IPS-20b (cell line): Measurements from ENCODE around the gene PRKG1.

Source experiments
- H3K27ac ChIP-seq: one replicate; pipeline ENCODE4 v1.5.1; 2013; ENCODE audit warnings: low read length
- H3K27me3 ChIP-seq: 2 replicates; pipeline ENCODE4 v1.6.1; 2013; ENCODE audit warnings: mild to moderate bottlenecking, low read length, inconsistent platforms; ENCODE audit not compliant: insufficient read depth
- H3K36me3 ChIP-seq: 2 replicates; pipeline ENCODE4 v1.6.1; 2013; ENCODE audit warnings: low read depth, mild to moderate bottlenecking, inconsistent platforms, low read length, moderate library complexity; ENCODE audit not compliant: insufficient read depth
- H3K4me1 ChIP-seq: 2 replicates; pipeline ENCODE4 v1.6.1; 2013; ENCODE audit warnings: mild to moderate bottlenecking, control low read depth, inconsistent platforms, low read length, moderate library complexity; ENCODE audit not compliant: insufficient read depth
- H3K4me3 ChIP-seq: 2 replicates; pipeline ENCODE4 v1.5.1; 2013; ENCODE audit warnings: mild to moderate bottlenecking, low read length, inconsistent platforms
- H3K9ac ChIP-seq: 2 replicates; pipeline ENCODE4 v1.6.1; 2013; ENCODE audit warnings: low read depth, mild to moderate bottlenecking, inconsistent platforms, low read length, moderate library complexity
- H3K9me3 ChIP-seq: 2 replicates; pipeline ENCODE4 v1.6.1; 2013; ENCODE audit warnings: mild to moderate bottlenecking, low read depth, low read length, inconsistent platforms; ENCODE audit not compliant: insufficient read depth

PRKG1 gene

GRCh38 chr10:52300599-52301277 is 1226.5 kb downstream of the PRKG1 start:
- Histone ChIP-seq H3K36me3 (no peaks in the 10 kb centered on the region), H3K9ac (no peak overlapping the region), H3K27ac (no peak overlapping the region), H3K4me3 (no peak overlapping the region), H3K27me3 (no peaks in the 10 kb centered on the region), H3K4me1 (no peaks in the 10 kb centered on the region), H3K9me3 (no peaks in the 10 kb centered on the region)

- Histone ChIP-seq H3K27ac (no peak overlapping the region), H3K4me1 (peaks cover 2% of the 10 kb centered on the region; the same call in 1 of the 2 replicates), H3K36me3 (no peaks in the 10 kb centered on the region), H3K4me3 (peak overlapping the region; percentile 89), H3K27me3 (peaks cover 56% of the 10 kb centered on the region), H3K9me3 (no peaks in the 10 kb centered on the region), H3K9ac (peak overlapping the region; percentile 75; the same call in 1 of the 2 replicates)
These were observed 1234.2 kb downstream of the PRKG1 start for GRCh38 chr10:52308251-52309031.

DNA sequence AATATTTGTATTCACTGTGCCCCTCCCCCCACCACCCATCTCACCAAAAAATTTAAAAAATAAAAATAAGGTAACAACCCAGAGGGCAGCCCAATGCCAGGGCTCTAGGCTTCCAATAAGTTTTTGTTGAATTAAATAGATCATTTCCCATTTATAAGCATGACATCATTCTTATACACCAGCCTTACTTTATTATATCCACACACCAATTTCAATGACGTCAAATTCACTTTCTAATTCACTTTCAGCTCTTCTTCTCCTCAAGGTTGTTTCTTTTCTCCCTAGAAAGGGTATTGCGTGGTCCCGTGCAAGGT is 1238.6 kb downstream of the PRKG1 start:
- Histone ChIP-seq H3K36me3 (no peaks in the 10 kb centered on the region), H3K9ac (no peak overlapping the region), H3K4me3 (peak overlapping the region; percentile 73), H3K27me3 (peaks cover 96% of the 10 kb centered on the region), H3K27ac (no peak overlapping the region), H3K4me1 (peaks cover 5% of the 10 kb centered on the region; the same call in 1 of the 2 replicates), H3K9me3 (no peaks in the 10 kb centered on the region)

DNA sequence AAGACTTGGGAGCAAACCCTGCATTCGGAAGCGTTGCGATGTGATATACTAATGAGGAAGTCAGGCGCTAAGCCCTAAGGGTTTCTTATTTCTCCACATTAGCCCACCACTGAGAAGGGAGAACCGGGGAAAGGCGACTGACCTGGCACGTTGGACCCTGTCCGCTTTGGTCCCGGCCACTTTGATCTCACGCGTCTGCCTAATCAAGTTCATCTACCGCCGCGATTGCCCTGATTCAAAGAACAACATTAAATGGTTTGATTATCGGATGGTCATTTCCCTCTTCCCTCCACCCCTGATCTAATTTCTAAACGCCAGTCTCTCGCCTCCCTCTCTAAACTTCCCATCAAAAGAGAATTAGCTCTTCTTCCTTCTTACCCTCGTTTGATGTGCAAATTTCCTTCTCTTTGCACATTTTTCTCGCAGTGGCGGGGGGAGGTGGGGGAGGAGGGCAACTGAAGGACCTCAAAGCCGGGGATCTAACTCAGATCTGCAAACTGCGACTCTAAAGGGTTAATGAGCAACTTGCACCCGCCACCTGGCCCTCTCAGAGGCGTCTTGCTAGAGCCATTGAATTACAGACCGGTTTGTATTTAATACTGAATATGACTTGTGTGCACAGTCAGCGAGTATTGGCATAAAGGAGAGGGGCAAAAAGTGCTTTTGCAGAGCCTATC is 1239.1 kb downstream of the PRKG1 start:
- Histone ChIP-seq H3K4me1 (peaks cover 5% of the 10 kb centered on the region; the same call in 1 of the 2 replicates), H3K4me3 (peak overlapping the region; percentile 73), H3K27me3 (peaks cover 91% of the 10 kb centered on the region), H3K9me3 (no peaks in the 10 kb centered on the region), H3K9ac (peak overlapping the region; percentile 10; the same call in 1 of the 2 replicates), H3K27ac (no peak overlapping the region), H3K36me3 (no peaks in the 10 kb centered on the region)

- Histone ChIP-seq H3K9me3 (no peaks in the 10 kb centered on the region), H3K27me3 (peaks cover 83% of the 10 kb centered on the region), H3K4me1 (peaks cover 5% of the 10 kb centered on the region; the same call in 1 of the 2 replicates), H3K27ac (no peak within 1 kb of the TSS), H3K36me3 (no peaks in the 10 kb centered on the region), H3K4me3 (peak within 1 kb of the TSS; percentile 73), H3K9ac (peak within 1 kb of the TSS; percentile 35; the same call in 1 of the 2 replicates)
These were observed 1239.9 kb downstream of the PRKG1 start, which contains the start of gene DKK1 for GRCh38 chr10:52313933-52314821. Gene DKK1, plus strand, starts transcription at chr10:52314281. Its CDS starts 154 bp downstream, at chr10:52314435.

- Histone ChIP-seq H3K4me3 (peak overlapping the region; percentile 73), H3K27me3 (peaks cover 75% of the 10 kb centered on the region), H3K36me3 (no peaks in the 10 kb centered on the region), H3K9me3 (no peaks in the 10 kb centered on the region), H3K27ac (no peak overlapping the region), H3K9ac (peak overlapping the region; percentile 35; the same call in 1 of the 2 replicates), H3K4me1 (peaks cover 5% of the 10 kb centered on the region; the same call in 1 of the 2 replicates)
These were observed 1240.7 kb downstream of the PRKG1 start for GRCh38 chr10:52314822-52315552.

GRCh38 chr10:52316001-52316400 is 1241.7 kb downstream of the PRKG1 start:
- no peak overlapping the region for H3K4me3 ChIP-seq
- H3K36me3 ChIP-seq = no peaks in the 10 kb centered on the region
- no peak overlapping the region for H3K9ac ChIP-seq
- peaks cover 5% of the 10 kb centered on the region; the same call in 1 of the 2 replicates for H3K4me1 ChIP-seq
- peaks cover 65% of the 10 kb centered on the region for H3K27me3 ChIP-seq
- no peaks in the 10 kb centered on the region for H3K9me3 ChIP-seq
- H3K27ac ChIP-seq = no peak overlapping the region

DNA sequence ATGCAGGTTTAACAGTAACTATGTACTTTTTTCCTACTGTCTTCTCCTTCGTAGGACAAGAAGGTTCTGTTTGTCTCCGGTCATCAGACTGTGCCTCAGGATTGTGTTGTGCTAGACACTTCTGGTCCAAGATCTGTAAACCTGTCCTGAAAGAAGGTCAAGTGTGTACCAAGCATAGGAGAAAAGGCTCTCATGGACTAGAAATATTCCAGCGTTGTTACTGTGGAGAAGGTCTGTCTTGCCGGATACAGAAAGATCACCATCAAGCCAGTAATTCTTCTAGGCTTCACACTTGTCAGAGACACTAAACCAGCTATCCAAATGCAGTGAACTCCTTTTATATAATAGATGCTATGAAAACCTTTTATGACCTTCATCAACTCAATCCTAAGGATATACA is 1242.2 kb downstream of the PRKG1 start:
- H3K9me3 ChIP-seq = no peaks in the 10 kb centered on the region
- peaks cover 60% of the 10 kb centered on the region for H3K27me3 ChIP-seq
- H3K36me3 ChIP-seq = no peaks in the 10 kb centered on the region
- no peak overlapping the region for H3K4me3 ChIP-seq
- H3K9ac ChIP-seq = no peak overlapping the region
- H3K4me1 ChIP-seq = peaks cover 5% of the 10 kb centered on the region; the same call in 1 of the 2 replicates
- no peak overlapping the region for H3K27ac ChIP-seq

DNA sequence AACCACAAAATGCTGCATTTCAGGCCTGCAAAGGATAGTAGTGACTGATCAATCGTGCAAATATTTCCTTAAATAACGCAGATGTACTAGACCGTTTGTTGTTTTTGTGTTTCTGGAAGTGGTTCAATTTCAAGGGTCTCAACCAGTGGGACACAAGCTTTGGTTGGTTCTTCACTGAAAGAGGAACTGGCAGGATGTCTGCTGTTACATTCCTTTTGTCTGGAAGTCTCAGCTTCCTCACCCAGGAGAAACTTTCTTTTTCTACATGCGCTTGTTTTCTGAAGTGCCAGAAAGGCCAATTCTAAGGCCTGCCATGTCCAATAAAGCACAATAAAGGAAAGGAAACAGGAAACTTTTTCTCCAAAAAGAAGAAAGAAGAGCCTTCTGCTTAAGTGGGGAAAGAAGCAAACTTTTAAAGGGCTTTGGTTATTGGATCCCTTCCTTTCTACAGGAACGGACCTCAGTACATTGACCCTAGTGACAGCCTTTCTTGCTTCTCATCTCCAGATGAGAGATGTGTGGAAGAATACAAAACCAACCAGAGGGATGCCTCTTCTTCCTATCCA is 1243.9 kb downstream of the PRKG1 start:
- Histone ChIP-seq H3K9me3 (no peaks in the 10 kb centered on the region), H3K4me1 (peaks cover 3% of the 10 kb centered on the region; the same call in 1 of the 2 replicates), H3K36me3 (no peaks in the 10 kb centered on the region), H3K27ac (no peak overlapping the region), H3K4me3 (no peak overlapping the region), H3K9ac (no peak overlapping the region), H3K27me3 (peaks cover 43% of the 10 kb centered on the region)

- no peak overlapping the region for H3K9ac ChIP-seq
- no peaks in the 10 kb centered on the region for H3K9me3 ChIP-seq
- peaks cover 3% of the 10 kb centered on the region; the same call in 1 of the 2 replicates for H3K4me1 ChIP-seq
- H3K27ac ChIP-seq = no peak overlapping the region
- peaks cover 35% of the 10 kb centered on the region for H3K27me3 ChIP-seq
- H3K4me3 ChIP-seq = no peak overlapping the region
- no peaks in the 10 kb centered on the region for H3K36me3 ChIP-seq
These were observed 1244.7 kb downstream of the PRKG1 start for GRCh38 chr10:52318822-52319464.
